H1 (cell line): ENCODE data around the gene CEACAM5. TPM values are rescaled to one million over a fixed set of nuclear protein-coding genes. Genes with fewer than 3 reads are reported as not detected.

Source experiments
- CEBPB ChIP-seq: IDR thresholded peaks from 2 replicates; pipeline ENCODE4 v1.6.1; 2012; ENCODE audit warnings: low read depth, low read length
- CTBP2 ChIP-seq: IDR thresholded peaks from 2 replicates; pipeline ENCODE4 v1.7.0; 2011; ENCODE audit warnings: borderline replicate concordance, mild to moderate bottlenecking, moderate library complexity, mixed read lengths, low read length; ENCODE audit not compliant: insufficient read depth, insufficient read length
- EZH2 ChIP-seq: fragments of 200-600 bp; sonication (generic); IDR thresholded peaks from 2 replicates; pipeline ENCODE4 v1.7.1; 2012; ENCODE audit warnings: low read depth, mild to moderate bottlenecking, moderate library complexity, low read length, inconsistent platforms; ENCODE audit not compliant: severe bottlenecking
- ZNF274 ChIP-seq: IDR thresholded peaks from 2 replicates; pipeline ENCODE4 v1.7.0; 2012; ENCODE audit warnings: low read length, borderline replicate concordance; ENCODE audit errors: extremely low read depth
- polyA plus RNA-seq, 7 experiments: library from polyadenylated mRNA; depleted of rRNA in 3 of 7; stranded (reverse) in 5 of 7; unstranded in 2 of 7; fragments of >200 nt in 5 of 7; fragments of 200-250 nt in 2 of 7; gene quantifications; 1 replicate in 5 of 7; 2 replicates in 1 of 7; 4 replicates in 1 of 7; pipeline versions ENCODE4 v1.2.1 to v1.2.3, GENCODE V29; 2011 to 2013; ENCODE audit warnings: missing spikeins in 2 of 7, mixed read lengths in 2 of 7
- total RNA-seq: library from RNA; stranded (reverse); fragmentation: NEBNext Ultra II Directional; extraction: Animal tissue kit (Norgen Biotek cat#: 25700); gene quantifications from 2 replicates; pipeline ENCODE4 v1.2.1, GENCODE V29; 2021
- TF ChIP-seq, protein P1 (sequence below): fragments of 300-600 bp; sonication (generic); IDR thresholded peaks from 2 replicates; pipeline ENCODE4 v1.7.1; 2012; ENCODE audit warnings: low read length, moderate library complexity, mild to moderate bottlenecking, inconsistent platforms; ENCODE audit not compliant: insufficient replicate concordance
- TF ChIP-seq, protein P2 (sequence below): IDR thresholded peaks from 2 replicates; pipeline ENCODE4 v1.6.1; 2012; ENCODE audit warnings: inconsistent platforms

Gene CEACAM5
- total and polyA plus RNA-seq, 2 of the 8 experiments (the other 6 are each of a cell fraction or from before 2014, with no cell fraction given), result not detected

GRCh38 chr19:41696402-41697197 lies 11.8 kb upstream of the CEACAM5 start (continued):
- TF ChIP-seq, protein P1, sequence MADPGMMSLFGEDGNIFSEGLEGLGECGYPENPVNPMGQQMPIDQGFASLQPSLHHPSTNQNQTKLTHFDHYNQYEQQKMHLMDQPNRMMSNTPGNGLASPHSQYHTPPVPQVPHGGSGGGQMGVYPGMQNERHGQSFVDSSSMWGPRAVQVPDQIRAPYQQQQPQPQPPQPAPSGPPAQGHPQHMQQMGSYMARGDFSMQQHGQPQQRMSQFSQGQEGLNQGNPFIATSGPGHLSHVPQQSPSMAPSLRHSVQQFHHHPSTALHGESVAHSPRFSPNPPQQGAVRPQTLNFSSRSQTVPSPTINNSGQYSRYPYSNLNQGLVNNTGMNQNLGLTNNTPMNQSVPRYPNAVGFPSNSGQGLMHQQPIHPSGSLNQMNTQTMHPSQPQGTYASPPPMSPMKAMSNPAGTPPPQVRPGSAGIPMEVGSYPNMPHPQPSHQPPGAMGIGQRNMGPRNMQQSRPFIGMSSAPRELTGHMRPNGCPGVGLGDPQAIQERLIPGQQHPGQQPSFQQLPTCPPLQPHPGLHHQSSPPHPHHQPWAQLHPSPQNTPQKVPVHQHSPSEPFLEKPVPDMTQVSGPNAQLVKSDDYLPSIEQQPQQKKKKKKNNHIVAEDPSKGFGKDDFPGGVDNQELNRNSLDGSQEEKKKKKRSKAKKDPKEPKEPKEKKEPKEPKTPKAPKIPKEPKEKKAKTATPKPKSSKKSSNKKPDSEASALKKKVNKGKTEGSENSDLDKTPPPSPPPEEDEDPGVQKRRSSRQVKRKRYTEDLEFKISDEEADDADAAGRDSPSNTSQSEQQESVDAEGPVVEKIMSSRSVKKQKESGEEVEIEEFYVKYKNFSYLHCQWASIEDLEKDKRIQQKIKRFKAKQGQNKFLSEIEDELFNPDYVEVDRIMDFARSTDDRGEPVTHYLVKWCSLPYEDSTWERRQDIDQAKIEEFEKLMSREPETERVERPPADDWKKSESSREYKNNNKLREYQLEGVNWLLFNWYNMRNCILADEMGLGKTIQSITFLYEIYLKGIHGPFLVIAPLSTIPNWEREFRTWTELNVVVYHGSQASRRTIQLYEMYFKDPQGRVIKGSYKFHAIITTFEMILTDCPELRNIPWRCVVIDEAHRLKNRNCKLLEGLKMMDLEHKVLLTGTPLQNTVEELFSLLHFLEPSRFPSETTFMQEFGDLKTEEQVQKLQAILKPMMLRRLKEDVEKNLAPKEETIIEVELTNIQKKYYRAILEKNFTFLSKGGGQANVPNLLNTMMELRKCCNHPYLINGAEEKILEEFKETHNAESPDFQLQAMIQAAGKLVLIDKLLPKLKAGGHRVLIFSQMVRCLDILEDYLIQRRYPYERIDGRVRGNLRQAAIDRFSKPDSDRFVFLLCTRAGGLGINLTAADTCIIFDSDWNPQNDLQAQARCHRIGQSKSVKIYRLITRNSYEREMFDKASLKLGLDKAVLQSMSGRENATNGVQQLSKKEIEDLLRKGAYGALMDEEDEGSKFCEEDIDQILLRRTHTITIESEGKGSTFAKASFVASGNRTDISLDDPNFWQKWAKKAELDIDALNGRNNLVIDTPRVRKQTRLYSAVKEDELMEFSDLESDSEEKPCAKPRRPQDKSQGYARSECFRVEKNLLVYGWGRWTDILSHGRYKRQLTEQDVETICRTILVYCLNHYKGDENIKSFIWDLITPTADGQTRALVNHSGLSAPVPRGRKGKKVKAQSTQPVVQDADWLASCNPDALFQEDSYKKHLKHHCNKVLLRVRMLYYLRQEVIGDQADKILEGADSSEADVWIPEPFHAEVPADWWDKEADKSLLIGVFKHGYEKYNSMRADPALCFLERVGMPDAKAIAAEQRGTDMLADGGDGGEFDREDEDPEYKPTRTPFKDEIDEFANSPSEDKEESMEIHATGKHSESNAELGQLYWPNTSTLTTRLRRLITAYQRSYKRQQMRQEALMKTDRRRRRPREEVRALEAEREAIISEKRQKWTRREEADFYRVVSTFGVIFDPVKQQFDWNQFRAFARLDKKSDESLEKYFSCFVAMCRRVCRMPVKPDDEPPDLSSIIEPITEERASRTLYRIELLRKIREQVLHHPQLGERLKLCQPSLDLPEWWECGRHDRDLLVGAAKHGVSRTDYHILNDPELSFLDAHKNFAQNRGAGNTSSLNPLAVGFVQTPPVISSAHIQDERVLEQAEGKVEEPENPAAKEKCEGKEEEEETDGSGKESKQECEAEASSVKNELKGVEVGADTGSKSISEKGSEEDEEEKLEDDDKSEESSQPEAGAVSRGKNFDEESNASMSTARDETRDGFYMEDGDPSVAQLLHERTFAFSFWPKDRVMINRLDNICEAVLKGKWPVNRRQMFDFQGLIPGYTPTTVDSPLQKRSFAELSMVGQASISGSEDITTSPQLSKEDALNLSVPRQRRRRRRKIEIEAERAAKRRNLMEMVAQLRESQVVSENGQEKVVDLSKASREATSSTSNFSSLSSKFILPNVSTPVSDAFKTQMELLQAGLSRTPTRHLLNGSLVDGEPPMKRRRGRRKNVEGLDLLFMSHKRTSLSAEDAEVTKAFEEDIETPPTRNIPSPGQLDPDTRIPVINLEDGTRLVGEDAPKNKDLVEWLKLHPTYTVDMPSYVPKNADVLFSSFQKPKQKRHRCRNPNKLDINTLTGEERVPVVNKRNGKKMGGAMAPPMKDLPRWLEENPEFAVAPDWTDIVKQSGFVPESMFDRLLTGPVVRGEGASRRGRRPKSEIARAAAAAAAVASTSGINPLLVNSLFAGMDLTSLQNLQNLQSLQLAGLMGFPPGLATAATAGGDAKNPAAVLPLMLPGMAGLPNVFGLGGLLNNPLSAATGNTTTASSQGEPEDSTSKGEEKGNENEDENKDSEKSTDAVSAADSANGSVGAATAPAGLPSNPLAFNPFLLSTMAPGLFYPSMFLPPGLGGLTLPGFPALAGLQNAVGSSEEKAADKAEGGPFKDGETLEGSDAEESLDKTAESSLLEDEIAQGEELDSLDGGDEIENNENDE, result no peak
- TF ChIP-seq EZH2 (no peak), CTBP2 (no peak), ZNF274 (no peak), CEBPB (no peak)
- TF ChIP-seq, protein P2, sequence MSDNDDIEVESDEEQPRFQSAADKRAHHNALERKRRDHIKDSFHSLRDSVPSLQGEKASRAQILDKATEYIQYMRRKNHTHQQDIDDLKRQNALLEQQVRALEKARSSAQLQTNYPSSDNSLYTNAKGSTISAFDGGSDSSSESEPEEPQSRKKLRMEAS, result no peak
